ENCODE results near the gene HOXC9. TPM values are rescaled to one million over a fixed set of nuclear protein-coding genes. Genes with fewer than 3 reads are reported as not detected.

The HOXC9 gene
- total and polyA plus RNA-seq, 3 experiments from 2014 or later: not detected

DNA sequence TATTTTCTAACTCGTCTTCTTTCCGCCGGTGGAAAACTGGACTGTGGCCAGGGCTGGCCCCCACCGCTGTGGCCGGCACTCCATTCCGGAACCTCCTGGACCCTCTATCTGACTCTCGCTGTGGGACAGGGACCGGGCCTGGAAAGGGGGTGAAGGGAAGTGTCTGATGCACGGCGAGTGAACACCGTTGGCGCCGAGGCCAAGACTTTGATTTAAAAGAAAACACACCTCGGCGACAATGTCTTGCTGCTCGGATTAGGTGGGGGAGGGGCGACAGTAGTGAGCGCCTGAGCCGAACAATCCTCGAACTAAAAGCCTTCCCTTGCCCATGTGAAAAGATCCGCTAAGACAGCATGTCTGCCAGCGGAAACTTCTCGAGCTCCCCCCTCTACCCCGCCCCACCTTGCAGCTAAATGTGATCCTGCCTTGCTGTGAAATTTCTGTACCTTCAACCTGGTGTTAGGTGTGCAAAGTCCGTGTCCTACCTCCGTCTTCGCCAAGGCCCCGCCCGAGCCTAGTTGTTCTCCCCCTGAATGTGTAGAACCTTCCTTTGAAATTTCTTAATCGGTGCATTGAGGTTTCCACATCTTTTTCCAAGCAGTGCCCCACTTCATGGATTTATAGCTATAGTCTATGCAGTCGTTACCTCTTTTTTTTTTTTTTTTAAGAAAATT lies 24.3 kb upstream of the HOXC9 start:
- ChIA-PET POLR2A (no interaction called here), CTCF (interaction anchor here (1.1 to 1.2 kb wide), 2 partner anchors 30 to 230 kb away, joined by 3 to 4 read pairs; no protein-coding TSS in a partner anchor)
- no peaks in the 10 kb centered on the region for H3K36me3 Mint-ChIP-seq
- Histone ChIP-seq H3K27me3 (ENCODE audit: insufficient read depth, low read length, poor library complexity, severe bottlenecking) (peaks cover 96% of the 10 kb centered on the region), H3K27ac (ENCODE audit: low read depth, low read length) (no peak overlapping the region), H3K4me3 (ENCODE audit: low read length) (no peak overlapping the region), H3K36me3 (ENCODE audit: insufficient read depth, low read length) (no peaks in the 10 kb centered on the region), H3K9me3 (ENCODE audit: low read length) (no peaks in the 10 kb centered on the region), H3K4me1 (ENCODE audit: insufficient read depth, low read length) (peaks cover 21% of the 10 kb centered on the region)
- peak overlapping the region in 3 of 8 donors; percentile 38 to 54 (median 38) for H3K27ac Mint-ChIP-seq
- peaks cover 0 to 17% (median 12%) of the 10 kb centered on the region in 5 donors for H3K9me3 Mint-ChIP-seq
- H3K4me3 Mint-ChIP-seq: peak overlapping the region; percentile 16 to 73 (median 64)
- peaks cover 89 to 92% of the 10 kb centered on the region in 2 donors for H3K27me3 Mint-ChIP-seq
- DNase-seq: no peak
- H3K4me1 Mint-ChIP-seq: peaks cover 28 to 40% (median 35%) of the 10 kb centered on the region in 3 donors

DNA sequence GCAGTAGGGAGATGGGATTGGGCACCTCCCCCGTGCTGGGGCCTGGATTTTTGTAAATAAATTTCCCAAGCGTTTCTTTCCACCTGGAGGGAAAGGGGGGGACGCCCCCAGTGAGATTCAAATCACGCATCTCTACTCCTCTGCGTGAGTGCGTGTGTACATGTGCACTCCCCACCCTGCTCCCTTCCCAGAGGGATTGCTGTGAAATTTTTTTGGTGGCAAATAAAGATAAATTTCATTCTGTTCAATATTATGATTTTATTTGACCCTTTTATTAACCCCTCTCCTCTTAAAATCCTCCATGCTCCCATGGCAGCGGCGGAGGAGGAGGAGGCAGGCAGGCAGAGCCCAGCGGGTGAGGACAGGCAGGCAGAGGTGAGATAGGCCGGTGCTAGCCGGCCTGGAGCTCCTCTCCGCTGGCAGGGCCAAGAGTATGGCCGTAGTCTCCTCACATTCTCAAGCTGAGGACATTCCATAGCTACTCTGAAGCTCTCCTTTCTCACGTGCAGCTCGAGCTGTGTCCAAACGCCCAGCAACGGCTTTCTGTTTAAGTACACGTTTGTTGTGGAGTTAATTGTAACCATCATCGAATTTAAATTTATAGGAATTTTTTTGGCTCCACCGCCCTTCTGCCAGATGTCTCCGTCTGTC lies 23.7 kb upstream of the HOXC9 start:
- Histone ChIP-seq H3K27me3 (ENCODE audit: insufficient read depth, low read length, poor library complexity, severe bottlenecking) (peaks cover 92% of the 10 kb centered on the region), H3K4me3 (ENCODE audit: low read length) (no peak overlapping the region), H3K9me3 (ENCODE audit: low read length) (no peaks in the 10 kb centered on the region), H3K36me3 (ENCODE audit: insufficient read depth, low read length) (no peaks in the 10 kb centered on the region), H3K4me1 (ENCODE audit: insufficient read depth, low read length) (peaks cover 21% of the 10 kb centered on the region), H3K27ac (ENCODE audit: low read depth, low read length) (no peak overlapping the region)
- H3K4me1 Mint-ChIP-seq: peaks cover 31 to 40% (median 35%) of the 10 kb centered on the region in 3 donors
- ChIA-PET CTCF (interaction anchor here (1.1 to 1.2 kb wide), 3 partner anchors 30 to 230 kb away, joined by 3 to 4 read pairs (median 3); no protein-coding TSS in a partner anchor), POLR2A (no interaction called here)
- no peaks in the 10 kb centered on the region for H3K36me3 Mint-ChIP-seq
- H3K9me3 Mint-ChIP-seq: peaks cover 0 to 16% (median 12%) of the 10 kb centered on the region in 5 donors
- no peak for DNase-seq
- peaks cover 89 to 92% of the 10 kb centered on the region in 2 donors for H3K27me3 Mint-ChIP-seq
- H3K27ac Mint-ChIP-seq: peak overlapping the region in 1 of 8 donors; percentile 38
- H3K4me3 Mint-ChIP-seq: peak overlapping the region in 2 of 7 donors; percentile 34 to 40

DNA sequence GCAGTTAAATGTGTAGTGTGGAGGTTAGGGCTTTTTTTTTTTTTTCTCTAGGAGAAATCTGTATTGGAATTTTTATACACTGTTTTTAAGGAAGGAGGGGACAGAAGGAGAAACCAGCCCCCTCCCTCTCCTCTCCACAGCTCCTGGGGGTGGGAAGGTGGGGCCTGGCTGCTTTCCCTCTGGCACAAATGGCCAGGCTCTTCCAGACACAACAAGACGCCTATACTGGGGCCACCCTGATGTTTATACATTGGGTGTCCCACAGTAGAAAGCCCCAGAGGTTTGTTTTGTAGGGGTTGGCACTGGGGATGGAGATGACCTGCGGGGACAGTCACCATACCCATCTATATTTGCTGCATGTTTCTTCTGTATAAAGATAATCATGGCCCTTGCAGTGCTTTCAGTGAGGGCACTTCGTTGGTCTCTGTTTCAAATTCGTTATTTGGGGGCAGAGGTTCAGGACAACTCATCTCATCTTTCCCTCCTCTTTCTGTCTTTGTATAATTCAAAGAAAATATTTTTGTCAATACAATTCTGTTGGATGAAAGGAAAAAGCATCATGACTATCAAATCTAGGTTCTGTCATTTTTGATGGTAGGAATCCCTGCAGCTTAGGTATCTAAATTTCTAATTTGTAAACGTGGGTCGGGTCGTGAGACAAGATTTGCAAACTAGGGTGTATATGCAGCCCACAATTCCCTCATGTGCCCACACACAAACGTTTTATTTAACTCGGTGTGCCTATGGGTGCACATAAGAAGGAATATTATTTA lies 23.0 kb upstream of the HOXC9 start:
- no peaks in the 10 kb centered on the region for H3K9me3 ChIP-seq (ENCODE audit: low read length)
- CTCF ChIA-PET: interaction anchor here (0.7 to 1.2 kb wide), 3 partner anchors 23 to 231 kb away, joined by 3 read pairs; no protein-coding TSS in a partner anchor

DNA sequence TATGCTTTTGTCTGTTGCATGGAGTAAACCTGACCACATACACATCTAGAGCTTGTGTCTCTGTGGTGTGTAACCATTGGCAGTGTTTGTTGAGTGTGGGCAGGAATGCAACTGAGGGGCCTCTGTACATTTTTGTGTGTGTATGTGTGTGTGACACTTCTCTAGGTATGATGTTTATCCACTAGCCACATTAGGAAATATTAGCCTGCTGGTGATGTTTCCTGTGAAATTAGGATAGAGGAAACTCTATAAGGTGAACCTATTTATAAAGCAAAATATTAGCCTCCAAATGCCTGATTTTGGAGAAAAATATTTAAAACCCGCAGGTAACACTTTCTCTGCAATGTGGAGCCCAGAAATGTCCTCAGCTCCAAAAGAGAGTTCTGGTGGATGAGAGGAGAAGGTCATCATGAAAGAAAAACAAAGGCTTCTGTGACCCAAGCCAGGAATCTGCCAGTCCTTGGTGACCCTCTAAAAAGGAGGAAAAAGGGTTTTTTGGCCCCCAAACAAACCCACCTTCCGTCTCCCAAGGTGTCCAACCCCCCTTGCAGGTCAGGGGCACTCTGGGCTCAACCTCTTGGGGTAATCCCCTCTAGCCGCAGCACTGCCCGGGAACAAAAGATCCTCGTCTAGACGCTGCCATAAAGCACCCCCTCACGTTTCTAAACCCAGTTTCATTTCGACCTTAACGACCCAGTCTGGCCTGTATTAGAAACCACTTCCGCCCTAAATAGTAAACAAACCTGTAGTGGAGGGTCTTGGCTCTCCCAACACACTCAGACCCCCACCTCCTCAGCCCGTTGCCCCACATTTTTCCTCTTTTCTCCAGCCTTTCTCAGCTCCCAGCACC lies 22.1 kb upstream of the HOXC9 start:
- peaks cover 92% of the 10 kb centered on the region for H3K27me3 ChIP-seq (ENCODE audit: insufficient read depth, low read length, poor library complexity, severe bottlenecking)
- H3K27ac Mint-ChIP-seq: peak overlapping the region in 2 of 8 donors; percentile 38 to 39
- no peaks in the 10 kb centered on the region for H3K36me3 ChIP-seq (ENCODE audit: insufficient read depth, low read length)
- no peak overlapping the region for H3K4me3 ChIP-seq (ENCODE audit: low read length)
- no peak for DNase-seq
- ChIA-PET POLR2A (no interaction called here), CTCF (interaction anchor here (0.7 to 1.8 kb wide), 3 partner anchors 9 to 66 kb away, joined by 3 to 4 read pairs (median 3); no protein-coding TSS in a partner anchor)
- peaks cover 88 to 92% of the 10 kb centered on the region in 2 donors for H3K27me3 Mint-ChIP-seq
- H3K4me1 ChIP-seq (ENCODE audit: insufficient read depth, low read length): peaks cover 21% of the 10 kb centered on the region
- H3K4me1 Mint-ChIP-seq: peaks cover 29 to 38% (median 34%) of the 10 kb centered on the region in 3 donors
- H3K9me3 ChIP-seq (ENCODE audit: low read length): no peaks in the 10 kb centered on the region
- no peaks in the 10 kb centered on the region for H3K36me3 Mint-ChIP-seq
- peak overlapping the region in 3 of 7 donors; percentile 16 to 54 (median 20) for H3K4me3 Mint-ChIP-seq
- H3K9me3 Mint-ChIP-seq: peaks cover 0 to 15% (median 8%) of the 10 kb centered on the region in 5 donors
- H3K27ac ChIP-seq (ENCODE audit: low read depth, low read length): no peak overlapping the region

More for the DNA sequence above, 23.0 kb upstream of the HOXC9 start:
- Histone ChIP-seq H3K4me1 (ENCODE audit: insufficient read depth, low read length) (peaks cover 21% of the 10 kb centered on the region), H3K27ac (ENCODE audit: low read depth, low read length) (no peak overlapping the region), H3K36me3 (ENCODE audit: insufficient read depth, low read length) (no peaks in the 10 kb centered on the region), H3K27me3 (ENCODE audit: insufficient read depth, low read length, poor library complexity, severe bottlenecking) (peaks cover 92% of the 10 kb centered on the region), H3K4me3 (ENCODE audit: low read length) (no peak overlapping the region)
- DNase-seq: no peak
- Mint-ChIP-seq H3K27me3 (peaks cover 89 to 92% of the 10 kb centered on the region in 2 donors), H3K4me1 (peaks cover 31 to 40% (median 35%) of the 10 kb centered on the region in 3 donors), H3K9me3 (peaks cover 0 to 16% (median 10%) of the 10 kb centered on the region in 5 donors), H3K27ac (peak overlapping the region in 1 of 8 donors; percentile 38), H3K36me3 (no peaks in the 10 kb centered on the region), H3K4me3 (peak overlapping the region in 3 of 7 donors; percentile 11 to 43 (median 34))
- POLR2A ChIA-PET: no interaction called here

DNA sequence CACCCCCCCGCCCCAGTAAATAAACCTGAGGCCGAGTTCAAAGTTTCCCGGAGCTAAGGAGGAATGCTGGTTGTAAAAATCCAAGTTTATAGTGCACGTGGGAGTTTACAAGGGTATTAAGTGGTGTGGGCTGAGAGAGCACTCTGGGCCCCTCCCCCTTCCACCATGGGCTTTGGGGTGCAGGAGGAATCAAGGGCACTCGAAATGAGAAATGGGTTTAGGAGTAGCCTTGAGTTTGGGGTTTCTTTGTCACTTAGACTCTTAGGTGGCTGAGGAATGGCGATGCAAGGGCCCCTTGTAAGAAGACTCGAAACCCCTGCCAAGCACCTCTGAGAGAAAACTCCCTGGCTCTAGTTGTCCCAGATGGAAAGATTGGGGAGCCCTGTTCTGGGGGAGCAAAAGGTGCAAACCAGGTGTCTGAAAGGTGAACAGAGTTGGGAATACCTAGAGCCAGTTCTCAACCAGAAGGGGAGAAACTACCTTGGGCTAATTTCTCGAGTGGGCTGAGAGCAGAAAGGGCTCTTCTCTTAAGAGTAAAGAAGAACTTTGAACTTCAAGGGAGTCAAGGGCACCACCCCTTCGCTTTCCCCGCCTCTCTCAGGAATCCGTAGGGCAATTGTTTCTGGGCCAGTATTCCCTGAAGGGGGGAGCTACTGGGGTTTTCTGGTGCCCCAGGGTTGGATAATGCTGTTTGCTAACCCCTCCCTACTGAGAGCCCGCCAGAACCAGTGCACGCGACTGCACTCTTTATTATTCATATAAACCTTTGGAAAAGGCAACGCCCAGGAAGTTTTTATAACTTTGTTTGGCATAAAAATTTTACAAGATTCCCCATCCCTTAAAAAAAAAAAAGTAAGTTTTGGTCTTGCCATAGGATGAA lies 21.2 kb upstream of the HOXC9 start:
- no peaks in the 10 kb centered on the region for H3K36me3 ChIP-seq (ENCODE audit: insufficient read depth, low read length)
- H3K36me3 Mint-ChIP-seq: no peaks in the 10 kb centered on the region

DNA sequence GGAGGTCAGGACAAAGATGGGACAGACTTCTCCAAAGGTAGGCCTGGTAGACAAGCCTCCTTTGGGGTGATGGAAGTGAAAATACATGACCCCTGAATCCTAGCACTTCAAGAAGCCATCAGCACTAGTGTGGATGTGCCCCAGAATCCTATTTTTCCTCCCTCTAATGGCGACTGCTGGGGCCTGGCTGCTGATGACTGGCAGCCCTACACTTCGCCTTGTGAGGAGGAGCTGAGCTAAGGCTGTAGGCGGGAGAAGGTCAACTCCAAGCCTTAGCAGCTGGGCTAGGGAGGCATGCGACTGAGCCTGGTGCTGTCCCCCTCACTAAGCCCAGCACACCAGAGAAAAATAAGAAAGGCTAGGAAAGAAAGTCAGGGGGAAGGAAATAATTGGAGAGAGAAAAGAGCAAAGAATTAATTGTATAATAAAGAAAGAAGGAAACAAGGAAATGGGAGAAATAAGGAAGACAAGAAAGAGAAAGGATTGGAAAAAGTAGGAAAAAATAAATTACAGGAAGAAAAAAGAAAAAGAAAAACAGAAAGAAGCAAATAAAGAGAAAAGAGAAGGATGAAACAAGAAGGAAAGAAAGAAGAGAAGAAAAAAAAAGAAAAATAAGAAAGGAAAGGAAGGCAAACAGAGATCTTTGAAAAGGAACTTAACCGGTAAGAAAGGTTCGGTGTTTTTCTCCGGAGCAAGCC lies 19.7 kb upstream of the HOXC9 start:
- Histone ChIP-seq H3K36me3 (ENCODE audit: insufficient read depth, low read length) (no peaks in the 10 kb centered on the region), H3K4me3 (ENCODE audit: low read length) (no peak overlapping the region), H3K4me1 (ENCODE audit: insufficient read depth, low read length) (peaks cover 10% of the 10 kb centered on the region), H3K9me3 (ENCODE audit: low read length) (no peaks in the 10 kb centered on the region), H3K27ac (ENCODE audit: low read depth, low read length) (no peak overlapping the region), H3K27me3 (ENCODE audit: insufficient read depth, low read length, poor library complexity, severe bottlenecking) (peaks cover 88% of the 10 kb centered on the region)
- Mint-ChIP-seq H3K36me3 (no peaks in the 10 kb centered on the region), H3K4me1 (peaks cover 20 to 33% (median 23%) of the 10 kb centered on the region in 3 donors), H3K4me3 (peak overlapping the region in 1 of 7 donors; percentile 48), H3K9me3 (peaks cover 0 to 16% (median 3%) of the 10 kb centered on the region in 5 donors), H3K27ac (peak overlapping the region in 2 of 8 donors; percentile 16 to 38), H3K27me3 (peaks cover 89 to 95% of the 10 kb centered on the region in 2 donors)
- ChIA-PET CTCF (interaction anchor here (1.5 kb wide), 1 partner anchor 26 kb away, joined by 3 read pairs; no protein-coding TSS in a partner anchor), POLR2A (interaction anchor here (1.2 kb wide), 1 partner anchor 10 kb away, joined by 3 read pairs; no protein-coding TSS in a partner anchor)
- DNase-seq: no peak

More for the DNA sequence above, 21.2 kb upstream of the HOXC9 start:
- Mint-ChIP-seq H3K27ac (peak overlapping the region in 1 of 8 donors; percentile 38), H3K27me3 (peaks cover 89 to 95% of the 10 kb centered on the region in 2 donors), H3K4me3 (peak overlapping the region in 1 of 7 donors; percentile 12), H3K4me1 (peaks cover 23 to 35% (median 28%) of the 10 kb centered on the region in 3 donors), H3K9me3 (peaks cover 0 to 12% (median 3%) of the 10 kb centered on the region in 5 donors)
- POLR2A ChIA-PET: interaction anchor here (0.7 kb wide), 1 partner anchor 15 kb away, joined by 5 read pairs; no protein-coding TSS in a partner anchor
- no peak for DNase-seq
- Histone ChIP-seq H3K27ac (ENCODE audit: low read depth, low read length) (no peak overlapping the region), H3K27me3 (ENCODE audit: insufficient read depth, low read length, poor library complexity, severe bottlenecking) (peaks cover 92% of the 10 kb centered on the region), H3K4me1 (ENCODE audit: insufficient read depth, low read length) (peaks cover 19% of the 10 kb centered on the region), H3K9me3 (ENCODE audit: low read length) (no peaks in the 10 kb centered on the region), H3K4me3 (ENCODE audit: low read length) (no peak overlapping the region)
- CTCF ChIA-PET: interaction anchor here (1.8 kb wide), 1 partner anchor 9 kb away, joined by 4 read pairs; no protein-coding TSS in a partner anchor

All from CD8-positive, alpha-beta memory T cell (primary cell).